HepG2 (cell line): ENCODE data around the gene ABCC10. TPM values are rescaled to one million over a fixed set of nuclear protein-coding genes. Genes with fewer than 3 reads are reported as not detected.

Experiments used
- FOXP1 ChIP-seq, 2 experiments: fragments of 450-650 bp in 1 of 2; IDR thresholded peaks; 2 replicates each; pipeline ENCODE4 v1.6.1; 2017 to 2018; ENCODE audit warnings: antibody characterized with exemption in 1 of 2
- NPAS2 ChIP-seq: sonication (generic); formaldehyde crosslinking; IDR thresholded peaks from 2 replicates; pipeline ENCODE4 v1.8.0; 2022; ENCODE audit warnings: mild to moderate bottlenecking, missing genetic modification reagents, borderline replicate concordance
- TBX2 ChIP-seq: sonication (generic); formaldehyde crosslinking; IDR thresholded peaks from 2 replicates; pipeline ENCODE4 v1.5.0; 2020; ENCODE audit warnings: missing genetic modification reagents, mild to moderate bottlenecking, borderline replicate concordance
- ZBTB7B ChIP-seq: sonication (generic); formaldehyde crosslinking; IDR thresholded peaks from 2 replicates; pipeline ENCODE4 v1.4.0; 2020; ENCODE audit warnings: missing genetic modification reagents
- ZNF20 ChIP-seq: sonication (generic); formaldehyde crosslinking; IDR thresholded peaks from 2 replicates; pipeline ENCODE4 v1.4.0; 2020; ENCODE audit warnings: mild to moderate bottlenecking, moderate library complexity, missing genetic modification reagents
- ZNF343 ChIP-seq: sonication (generic); formaldehyde crosslinking; IDR thresholded peaks from 2 replicates; pipeline ENCODE4 v1.4.0; 2020; ENCODE audit warnings: mild to moderate bottlenecking, missing genetic modification reagents
- ZZZ3 ChIP-seq: sonication (generic); formaldehyde crosslinking; IDR thresholded peaks from 2 replicates; pipeline ENCODE4 v1.4.0; 2020; ENCODE audit warnings: missing genetic modification reagents, mild to moderate bottlenecking, borderline replicate concordance
- polyA plus RNA-seq, 8 experiments: library from polyadenylated mRNA; depleted of rRNA in 3 of 8; stranded (reverse) in 7 of 8; unstranded in 1 of 8; fragments of >200 nt; fragmentation: Illumina TruSeq in 4 of 8; extraction: Trizol in 4 of 8; gene quantifications; 2 replicates each; pipeline versions ENCODE4 v1.2.1 to v1.2.3, GENCODE V29; 2011 to 2016; ENCODE audit warnings: low read depth in 4 of 8, missing spikeins in 1 of 8, mixed read lengths in 1 of 8; ENCODE audit not compliant: insufficient read depth in 1 of 8
- total RNA-seq, 5 experiments: library from RNA; depleted of rRNA; stranded (reverse); fragments of >200 nt; fragmentation: Illumina TruSeq; extraction: Trizol; gene quantifications; 2 replicates each; pipeline ENCODE4 v1.2.3, GENCODE V29; 2016; ENCODE audit warnings: low read depth in 1 of 5
- TF ChIP-seq, protein P1 (sequence below): sonication (generic); formaldehyde crosslinking; IDR thresholded peaks from one replicate; pipeline ENCODE4 v1.5.1; 2020; ENCODE audit warnings: mild to moderate bottlenecking, missing genetic modification reagents; ENCODE audit errors: not compliant biosample characterization
- TF ChIP-seq, protein P2 (sequence below): sonication (generic); formaldehyde crosslinking; conservative IDR thresholded peaks from 2 replicates; pipeline ENCODE4 v1.4.0; 2020; ENCODE audit warnings: mild to moderate bottlenecking, missing genetic modification reagents, moderate library complexity
- TF ChIP-seq, protein P3 (sequence below): sonication (generic); formaldehyde crosslinking; IDR thresholded peaks from 2 replicates; pipeline ENCODE4 v1.4.0; 2020; ENCODE audit warnings: missing genetic modification reagents, low read depth, mild to moderate bottlenecking, borderline replicate concordance
- TF ChIP-seq, protein P4 (sequence below): sonication (generic); formaldehyde crosslinking; IDR thresholded peaks from 2 replicates; pipeline ENCODE4; 2020; ENCODE audit warnings: missing genetic modification reagents, mild to moderate bottlenecking, borderline replicate concordance

The ABCC10 gene
- total and polyA plus RNA-seq, 2 of the 13 experiments (the other 11 are each of a cell fraction or from before 2014, with no cell fraction given), result 16.0 to 24.3 TPM

DNA sequence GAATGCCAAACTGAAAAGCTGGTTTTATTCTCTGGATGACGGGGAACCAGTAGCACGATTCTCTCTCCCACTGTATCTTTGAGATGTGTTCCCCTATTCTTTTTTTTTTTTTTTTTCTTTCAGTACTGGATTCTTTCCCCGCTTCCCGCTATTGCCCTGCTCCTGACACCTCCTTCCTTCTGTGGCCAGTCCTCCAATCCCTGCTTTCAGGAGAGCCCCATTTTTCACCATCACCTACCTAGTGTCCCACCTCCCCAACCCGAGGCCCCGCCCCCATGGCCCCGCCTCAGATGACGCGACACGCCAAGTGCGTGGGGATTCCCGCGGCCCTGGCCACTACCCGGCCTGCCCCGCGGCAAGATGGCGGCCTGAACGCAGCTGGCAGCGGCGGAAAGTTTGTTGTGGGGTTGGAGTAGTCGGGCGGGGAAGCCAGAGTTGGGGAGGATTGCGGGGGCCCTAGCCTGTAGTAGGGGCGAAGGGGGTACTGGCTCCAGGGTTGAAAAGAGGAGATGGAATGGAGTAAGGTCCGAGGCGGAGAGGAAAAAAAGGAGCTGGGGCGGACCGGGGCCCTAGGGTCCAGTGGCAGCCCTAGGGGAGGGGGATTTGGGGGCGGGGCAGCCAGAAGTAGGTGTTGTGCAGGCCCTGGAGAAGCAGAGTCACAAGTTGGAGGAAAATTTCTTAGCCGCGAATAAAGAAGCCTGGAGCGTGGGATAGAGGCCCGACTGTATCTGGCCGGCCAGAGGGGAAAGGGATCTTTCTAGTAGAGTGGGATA, 50.1 kb downstream of the ABCC10 start, which contains the start of gene TJAP1 (continued):
- TF ChIP-seq ZZZ3 (CRISPR knock-in tag) (peak; percentile 92; the same call in 1 of the 2 replicates), FOXP1 (IDR thresholded peaks at IDR 0.05) (no peak), FOXP1 (CRISPR knock-in tag; IDR thresholded peaks at IDR 0.05) (no peak), ZNF343 (0 out of 2 replicates have a peak, but pooled peaks have one; percentile 75), ZBTB7B (CRISPR knock-in tag) (no peak), ZNF20 (CRISPR knock-in tag) (no peak), NPAS2 (no peak), TBX2 (CRISPR knock-in tag) (peak; percentile 40; the same call in 1 of the 2 replicates)
- TF ChIP-seq, protein P1, sequence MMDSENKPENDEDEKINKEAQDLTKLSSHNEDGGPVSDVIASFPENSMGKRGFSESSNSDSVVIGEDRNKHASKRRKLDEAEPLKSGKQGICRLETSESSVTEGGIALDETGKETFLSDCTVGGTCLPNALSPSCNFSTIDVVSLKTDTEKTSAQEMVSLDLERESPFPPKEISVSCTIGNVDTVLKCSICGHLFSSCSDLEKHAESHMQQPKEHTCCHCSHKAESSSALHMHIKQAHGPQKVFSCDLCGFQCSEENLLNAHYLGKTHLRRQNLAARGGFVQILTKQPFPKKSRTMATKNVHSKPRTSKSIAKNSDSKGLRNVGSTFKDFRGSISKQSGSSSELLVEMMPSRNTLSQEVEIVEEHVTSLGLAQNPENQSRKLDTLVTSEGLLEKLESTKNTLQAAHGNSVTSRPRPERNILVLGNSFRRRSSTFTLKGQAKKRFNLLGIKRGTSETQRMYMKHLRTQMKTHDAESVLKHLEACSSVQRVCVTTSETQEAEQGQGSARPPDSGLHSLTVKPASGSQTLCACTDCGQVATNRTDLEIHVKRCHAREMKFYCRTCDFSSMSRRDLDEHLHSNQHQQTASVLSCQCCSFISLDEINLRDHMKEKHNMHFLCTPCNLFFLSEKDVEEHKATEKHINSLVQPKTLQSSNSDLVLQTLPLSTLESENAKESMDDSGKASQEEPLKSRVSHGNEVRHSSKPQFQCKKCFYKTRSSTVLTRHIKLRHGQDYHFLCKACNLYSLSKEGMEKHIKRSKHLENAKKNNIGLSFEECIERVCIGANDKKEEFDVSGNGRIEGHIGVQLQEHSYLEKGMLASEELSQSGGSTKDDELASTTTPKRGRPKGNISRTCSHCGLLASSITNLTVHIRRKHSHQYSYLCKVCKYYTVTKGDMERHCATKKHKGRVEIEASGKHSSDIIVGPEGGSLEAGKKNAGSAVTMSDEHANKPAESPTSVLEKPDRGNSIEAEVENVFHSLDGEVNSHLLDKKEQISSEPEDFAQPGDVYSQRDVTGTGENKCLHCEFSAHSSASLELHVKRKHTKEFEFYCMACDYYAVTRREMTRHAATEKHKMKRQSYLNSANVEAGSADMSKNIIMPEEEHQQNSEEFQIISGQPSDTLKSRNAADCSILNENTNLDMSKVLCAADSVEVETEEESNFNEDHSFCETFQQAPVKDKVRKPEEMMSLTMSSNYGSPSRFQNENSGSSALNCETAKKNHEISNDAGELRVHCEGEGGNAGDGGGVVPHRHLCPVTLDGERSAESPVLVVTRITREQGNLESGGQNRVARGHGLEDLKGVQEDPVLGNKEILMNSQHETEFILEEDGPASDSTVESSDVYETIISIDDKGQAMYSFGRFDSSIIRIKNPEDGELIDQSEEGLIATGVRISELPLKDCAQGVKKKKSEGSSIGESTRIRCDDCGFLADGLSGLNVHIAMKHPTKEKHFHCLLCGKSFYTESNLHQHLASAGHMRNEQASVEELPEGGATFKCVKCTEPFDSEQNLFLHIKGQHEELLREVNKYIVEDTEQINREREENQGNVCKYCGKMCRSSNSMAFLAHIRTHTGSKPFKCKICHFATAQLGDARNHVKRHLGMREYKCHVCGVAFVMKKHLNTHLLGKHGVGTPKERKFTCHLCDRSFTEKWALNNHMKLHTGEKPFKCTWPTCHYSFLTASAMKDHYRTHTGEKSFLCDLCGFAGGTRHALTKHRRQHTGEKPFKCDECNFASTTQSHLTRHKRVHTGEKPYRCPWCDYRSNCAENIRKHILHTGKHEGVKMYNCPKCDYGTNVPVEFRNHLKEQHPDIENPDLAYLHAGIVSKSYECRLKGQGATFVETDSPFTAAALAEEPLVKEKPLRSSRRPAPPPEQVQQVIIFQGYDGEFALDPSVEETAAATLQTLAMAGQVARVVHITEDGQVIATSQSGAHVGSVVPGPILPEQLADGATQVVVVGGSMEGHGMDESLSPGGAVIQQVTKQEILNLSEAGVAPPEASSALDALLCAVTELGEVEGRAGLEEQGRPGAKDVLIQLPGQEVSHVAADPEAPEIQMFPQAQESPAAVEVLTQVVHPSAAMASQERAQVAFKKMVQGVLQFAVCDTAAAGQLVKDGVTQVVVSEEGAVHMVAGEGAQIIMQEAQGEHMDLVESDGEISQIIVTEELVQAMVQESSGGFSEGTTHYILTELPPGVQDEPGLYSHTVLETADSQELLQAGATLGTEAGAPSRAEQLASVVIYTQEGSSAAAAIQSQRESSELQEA (CRISPR knock-in tag), result no peak
- TF ChIP-seq, protein P2, sequence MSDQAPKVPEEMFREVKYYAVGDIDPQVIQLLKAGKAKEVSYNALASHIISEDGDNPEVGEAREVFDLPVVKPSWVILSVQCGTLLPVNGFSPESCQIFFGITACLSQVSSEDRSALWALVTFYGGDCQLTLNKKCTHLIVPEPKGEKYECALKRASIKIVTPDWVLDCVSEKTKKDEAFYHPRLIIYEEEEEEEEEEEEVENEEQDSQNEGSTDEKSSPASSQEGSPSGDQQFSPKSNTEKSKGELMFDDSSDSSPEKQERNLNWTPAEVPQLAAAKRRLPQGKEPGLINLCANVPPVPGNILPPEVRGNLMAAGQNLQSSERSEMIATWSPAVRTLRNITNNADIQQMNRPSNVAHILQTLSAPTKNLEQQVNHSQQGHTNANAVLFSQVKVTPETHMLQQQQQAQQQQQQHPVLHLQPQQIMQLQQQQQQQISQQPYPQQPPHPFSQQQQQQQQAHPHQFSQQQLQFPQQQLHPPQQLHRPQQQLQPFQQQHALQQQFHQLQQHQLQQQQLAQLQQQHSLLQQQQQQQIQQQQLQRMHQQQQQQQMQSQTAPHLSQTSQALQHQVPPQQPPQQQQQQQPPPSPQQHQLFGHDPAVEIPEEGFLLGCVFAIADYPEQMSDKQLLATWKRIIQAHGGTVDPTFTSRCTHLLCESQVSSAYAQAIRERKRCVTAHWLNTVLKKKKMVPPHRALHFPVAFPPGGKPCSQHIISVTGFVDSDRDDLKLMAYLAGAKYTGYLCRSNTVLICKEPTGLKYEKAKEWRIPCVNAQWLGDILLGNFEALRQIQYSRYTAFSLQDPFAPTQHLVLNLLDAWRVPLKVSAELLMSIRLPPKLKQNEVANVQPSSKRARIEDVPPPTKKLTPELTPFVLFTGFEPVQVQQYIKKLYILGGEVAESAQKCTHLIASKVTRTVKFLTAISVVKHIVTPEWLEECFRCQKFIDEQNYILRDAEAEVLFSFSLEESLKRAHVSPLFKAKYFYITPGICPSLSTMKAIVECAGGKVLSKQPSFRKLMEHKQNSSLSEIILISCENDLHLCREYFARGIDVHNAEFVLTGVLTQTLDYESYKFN (CRISPR knock-in tag), result peak; percentile 65
- TF ChIP-seq, protein P3, sequence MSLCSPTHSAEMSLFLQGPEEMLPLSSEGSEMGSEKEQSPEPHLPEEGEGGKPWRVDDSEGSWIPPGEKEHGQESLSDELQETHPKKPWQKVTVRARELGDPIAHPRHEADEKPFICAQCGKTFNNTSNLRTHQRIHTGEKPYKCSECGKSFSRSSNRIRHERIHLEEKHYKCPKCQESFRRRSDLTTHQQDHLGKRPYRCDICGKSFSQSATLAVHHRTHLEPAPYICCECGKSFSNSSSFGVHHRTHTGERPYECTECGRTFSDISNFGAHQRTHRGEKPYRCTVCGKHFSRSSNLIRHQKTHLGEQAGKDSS, result peak; percentile 80; the same call in 1 of the 2 replicates
- TF ChIP-seq, protein P4, sequence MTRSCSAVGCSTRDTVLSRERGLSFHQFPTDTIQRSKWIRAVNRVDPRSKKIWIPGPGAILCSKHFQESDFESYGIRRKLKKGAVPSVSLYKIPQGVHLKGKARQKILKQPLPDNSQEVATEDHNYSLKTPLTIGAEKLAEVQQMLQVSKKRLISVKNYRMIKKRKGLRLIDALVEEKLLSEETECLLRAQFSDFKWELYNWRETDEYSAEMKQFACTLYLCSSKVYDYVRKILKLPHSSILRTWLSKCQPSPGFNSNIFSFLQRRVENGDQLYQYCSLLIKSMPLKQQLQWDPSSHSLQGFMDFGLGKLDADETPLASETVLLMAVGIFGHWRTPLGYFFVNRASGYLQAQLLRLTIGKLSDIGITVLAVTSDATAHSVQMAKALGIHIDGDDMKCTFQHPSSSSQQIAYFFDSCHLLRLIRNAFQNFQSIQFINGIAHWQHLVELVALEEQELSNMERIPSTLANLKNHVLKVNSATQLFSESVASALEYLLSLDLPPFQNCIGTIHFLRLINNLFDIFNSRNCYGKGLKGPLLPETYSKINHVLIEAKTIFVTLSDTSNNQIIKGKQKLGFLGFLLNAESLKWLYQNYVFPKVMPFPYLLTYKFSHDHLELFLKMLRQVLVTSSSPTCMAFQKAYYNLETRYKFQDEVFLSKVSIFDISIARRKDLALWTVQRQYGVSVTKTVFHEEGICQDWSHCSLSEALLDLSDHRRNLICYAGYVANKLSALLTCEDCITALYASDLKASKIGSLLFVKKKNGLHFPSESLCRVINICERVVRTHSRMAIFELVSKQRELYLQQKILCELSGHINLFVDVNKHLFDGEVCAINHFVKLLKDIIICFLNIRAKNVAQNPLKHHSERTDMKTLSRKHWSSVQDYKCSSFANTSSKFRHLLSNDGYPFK (CRISPR knock-in tag), result peak; percentile 54; the same call in 1 of the 2 replicates
